GM21515 (cell line): ENCODE data around the gene KIF24.
"Not testable (repeated sequence)": the region's sequence is repeated elsewhere in the genome, so short reads cannot be mapped to it uniquely, and the experiment has no call there.

Experiments
- ATAC-seq: cut with Tn5 transposase; IDR thresholded peaks from one replicate; pipeline ENCODE4 v1.9.1; 2021; ENCODE audit not compliant: unreplicated experiment

The KIF24 gene

GRCh38 chr9:34328987-34329832 is at the start of gene KIF24, which contains the start of gene NUDT2:
Gene KIF24, minus strand, starts transcription at chr9:34329268. Its CDS starts 17,922 bp downstream, at chr9:34311346.
Gene NUDT2, plus strand, starts transcription at chr9:34329569. Its CDS starts 9,471 bp downstream, at chr9:34339040.
- peak; percentile 92 for ATAC-seq

GRCh38 chr9:34378376-34379060 is 49.5 kb upstream of the KIF24 start:
- ATAC-seq, result no peak

- no peak for ATAC-seq
These were observed 48.3 kb upstream of the KIF24 start for GRCh38 chr9:34377404-34377746.

GRCh38 chr9:34376596-34377403 is 47.7 kb upstream of the KIF24 start, which contains the start of gene MYORG:
Gene MYORG, minus strand, starts transcription at chr9:34376898. Its CDS starts 3,955 bp downstream, at chr9:34372943.
- ATAC-seq, result peak; percentile 90

GRCh38 chr9:34375901-34376595 is 47.0 kb upstream of the KIF24 start:
- ATAC-seq, result no peak

GRCh38 chr9:34374905-34375552 is 46.0 kb upstream of the KIF24 start:
- ATAC-seq, result no peak

GRCh38 chr9:34374339-34374738 is 45.3 kb upstream of the KIF24 start:
- ATAC-seq, result no peak

GRCh38 chr9:34373749-34374148 is 44.7 kb upstream of the KIF24 start:
- no peak for ATAC-seq

- ATAC-seq, result no peak
These were observed 43.5 kb upstream of the KIF24 start for GRCh38 chr9:34372467-34373011.

- no peak for ATAC-seq
These were observed 42.9 kb upstream of the KIF24 start for GRCh38 chr9:34371886-34372466.

- no peak for ATAC-seq
These were observed 42.2 kb upstream of the KIF24 start for GRCh38 chr9:34370970-34371880.

GRCh38 chr9:34370335-34370969 is 41.4 kb upstream of the KIF24 start:
- no peak for ATAC-seq

GRCh38 chr9:34369636-34370035 is 40.6 kb upstream of the KIF24 start:
- ATAC-seq, result no peak

- ATAC-seq, result not testable (repeated sequence)
These were observed 39.7 kb upstream of the KIF24 start for GRCh38 chr9:34368796-34369195.

- ATAC-seq, result not testable (repeated sequence)
These were observed 38.8 kb upstream of the KIF24 start for GRCh38 chr9:34367751-34368410.

GRCh38 chr9:34366365-34366764 is 37.3 kb upstream of the KIF24 start:
- no peak for ATAC-seq

GRCh38 chr9:34365282-34365681 is 36.2 kb upstream of the KIF24 start:
- no peak for ATAC-seq
